CD4-positive, alpha-beta T cell treated with Interleukin-6 at 100 ng/mL for 8 hours (primary cell): ENCODE data around the gene PIGP.
"Not testable (repeated sequence)": the region's sequence is repeated elsewhere in the genome, so short reads cannot be mapped to it uniquely, and the experiment has no call there.

Source experiments
- DNase-seq: peaks from one replicate; pipeline ENCODE4 v3.0.0-alpha.2; 2020; ENCODE audit warnings: mixed read lengths, low spot score

Gene PIGP

GRCh38 chr21:37072988-37073416, at the start of gene PIGP, which contains the start of gene TTC3:
Gene PIGP (minus strand): TSS chr21:37073071. CDS start chr21:37072515, 556 bp downstream.
Gene TTC3 (plus strand): TSS chr21:37073254. CDS start chr21:37087258, 14,004 bp downstream.
- DNase-seq, result peak; percentile 95

GRCh38 chr21:37119421-37120218, 46.7 kb upstream of the PIGP start:
- no peak for DNase-seq

- DNase-seq, result no peak
Observed at GRCh38 chr21:37118187-37118826, 45.4 kb upstream of the PIGP start.

GRCh38 chr21:37117204-37117603, 44.3 kb upstream of the PIGP start:
- DNase-seq, result no peak

- not testable (repeated sequence) for DNase-seq
Observed at GRCh38 chr21:37116459-37116858, 43.6 kb upstream of the PIGP start.

GRCh38 chr21:37114301-37114700, 41.4 kb upstream of the PIGP start:
- DNase-seq, result not testable (repeated sequence)

- not testable (repeated sequence) for DNase-seq
Observed at GRCh38 chr21:37111029-37111428, 38.2 kb upstream of the PIGP start.

- no peak for DNase-seq
Observed at GRCh38 chr21:37106998-37107397, 34.1 kb upstream of the PIGP start.

- not testable (repeated sequence) for DNase-seq
Observed at GRCh38 chr21:37102746-37103145, 29.9 kb upstream of the PIGP start.

- DNase-seq, result no peak
Observed at GRCh38 chr21:37101384-37101783, 28.5 kb upstream of the PIGP start.

- DNase-seq, result no peak
Observed at GRCh38 chr21:37100316-37100715, 27.4 kb upstream of the PIGP start.

GRCh38 chr21:37098751-37099150, 25.9 kb upstream of the PIGP start:
- no peak for DNase-seq

- no peak for DNase-seq
Observed at GRCh38 chr21:37095821-37096220, 22.9 kb upstream of the PIGP start.

GRCh38 chr21:37093977-37094376, 21.1 kb upstream of the PIGP start:
- no peak for DNase-seq

- DNase-seq, result no peak
Observed at GRCh38 chr21:37088186-37088735, 15.4 kb upstream of the PIGP start.

GRCh38 chr21:37087188-37087587, 14.3 kb upstream of the PIGP start:
- no peak for DNase-seq

GRCh38 chr21:37085726-37086125, 12.9 kb upstream of the PIGP start:
- no peak for DNase-seq

GRCh38 chr21:37082856-37083528, 10.1 kb upstream of the PIGP start:
- no peak for DNase-seq

GRCh38 chr21:37082375-37082774, 9.5 kb upstream of the PIGP start:
- DNase-seq, result no peak

- no peak for DNase-seq
Observed at GRCh38 chr21:37079211-37079824, 6.4 kb upstream of the PIGP start.

GRCh38 chr21:37077403-37077802, 4.5 kb upstream of the PIGP start:
- DNase-seq, result no peak
